GM19328 (cell line): Measurements from ENCODE around the gene TUBB6.

Experiments used
- ATAC-seq: cut with Tn5 transposase; IDR thresholded peaks from one replicate; pipeline ENCODE4 v1.9.1; 2021; ENCODE audit warnings: mild to moderate bottlenecking, moderate library complexity; ENCODE audit not compliant: unreplicated experiment

Gene TUBB6

DNA sequence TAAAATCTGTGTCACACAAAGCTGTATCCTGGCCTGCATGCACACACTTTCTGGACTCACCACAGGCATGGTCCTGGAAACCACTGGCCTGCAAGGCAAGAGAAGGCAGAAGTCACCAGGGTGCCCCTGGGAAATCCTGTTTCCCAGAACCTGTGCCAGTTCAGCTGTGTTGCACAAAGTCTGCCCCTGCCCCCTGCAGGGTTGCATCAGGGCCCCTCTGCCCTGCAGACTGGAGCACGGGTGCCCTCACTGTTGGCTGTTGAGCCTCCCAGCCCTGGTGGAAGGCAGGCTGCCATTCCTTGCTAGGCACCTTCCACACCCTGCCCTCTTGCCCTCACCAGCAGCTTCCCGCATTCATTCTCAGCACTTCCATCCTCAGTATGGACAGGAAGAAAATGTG lies 18.0 kb upstream of the TUBB6 start:
- ATAC-seq = no peak

DNA sequence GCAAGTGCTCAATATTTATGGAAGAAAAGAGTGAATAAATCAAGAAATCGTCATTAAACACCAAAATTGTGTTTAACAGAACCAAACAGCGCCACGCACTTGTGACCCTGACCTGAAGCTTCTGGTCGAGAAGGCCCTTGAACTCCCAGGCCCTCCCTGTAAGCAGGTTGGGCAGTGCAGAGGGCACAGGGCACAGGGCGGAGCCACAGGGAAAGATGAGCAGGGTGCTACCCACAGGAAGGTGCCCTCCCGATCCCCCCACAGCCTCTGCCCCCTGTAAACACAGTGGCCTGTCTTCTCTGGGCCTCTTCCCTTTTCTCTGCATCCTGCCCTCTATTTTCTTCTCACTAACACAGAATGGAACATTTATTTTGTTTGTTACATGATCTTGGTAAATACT lies 16.9 kb upstream of the TUBB6 start:
- ATAC-seq = no peak

DNA sequence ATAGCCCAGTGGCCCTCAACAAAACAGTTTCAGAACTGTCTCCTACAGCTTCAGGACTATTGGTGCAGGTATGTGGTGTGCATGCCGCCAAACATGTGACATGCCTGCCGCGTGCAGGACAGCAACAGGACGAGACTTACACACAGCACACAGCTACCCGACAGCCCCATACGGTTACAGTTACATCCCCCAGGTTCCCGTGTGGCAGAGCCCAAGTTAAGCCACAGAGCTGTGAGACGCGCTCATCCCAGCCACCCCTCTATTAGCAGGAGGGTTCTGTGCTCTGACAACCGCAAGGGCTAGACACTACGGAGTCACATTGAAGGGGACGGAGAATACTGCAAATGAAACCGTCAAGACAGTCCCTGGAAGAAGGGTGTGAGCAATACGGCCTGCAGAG lies 16.4 kb upstream of the TUBB6 start:
- no peak for ATAC-seq

DNA sequence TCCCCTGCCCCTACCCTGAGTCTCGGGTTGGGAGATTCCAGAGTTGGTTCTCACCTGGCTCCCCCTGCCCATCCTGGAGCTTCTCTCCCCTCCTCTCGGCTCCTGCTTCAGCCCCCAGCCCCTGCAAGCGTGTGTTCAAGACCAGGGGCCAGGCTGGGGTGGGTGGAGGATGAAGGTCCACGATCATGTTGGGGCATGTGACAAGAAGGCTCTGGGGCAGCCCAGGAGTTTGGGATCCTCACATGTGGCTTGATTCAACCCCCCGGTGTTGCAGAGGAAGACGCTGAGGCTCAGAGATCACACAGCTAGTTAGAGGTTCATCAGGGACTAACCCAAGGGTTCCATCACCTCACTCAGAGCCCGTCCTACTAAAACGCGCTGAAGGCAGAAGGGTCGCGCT lies 14.2 kb upstream of the TUBB6 start:
- no peak for ATAC-seq

DNA sequence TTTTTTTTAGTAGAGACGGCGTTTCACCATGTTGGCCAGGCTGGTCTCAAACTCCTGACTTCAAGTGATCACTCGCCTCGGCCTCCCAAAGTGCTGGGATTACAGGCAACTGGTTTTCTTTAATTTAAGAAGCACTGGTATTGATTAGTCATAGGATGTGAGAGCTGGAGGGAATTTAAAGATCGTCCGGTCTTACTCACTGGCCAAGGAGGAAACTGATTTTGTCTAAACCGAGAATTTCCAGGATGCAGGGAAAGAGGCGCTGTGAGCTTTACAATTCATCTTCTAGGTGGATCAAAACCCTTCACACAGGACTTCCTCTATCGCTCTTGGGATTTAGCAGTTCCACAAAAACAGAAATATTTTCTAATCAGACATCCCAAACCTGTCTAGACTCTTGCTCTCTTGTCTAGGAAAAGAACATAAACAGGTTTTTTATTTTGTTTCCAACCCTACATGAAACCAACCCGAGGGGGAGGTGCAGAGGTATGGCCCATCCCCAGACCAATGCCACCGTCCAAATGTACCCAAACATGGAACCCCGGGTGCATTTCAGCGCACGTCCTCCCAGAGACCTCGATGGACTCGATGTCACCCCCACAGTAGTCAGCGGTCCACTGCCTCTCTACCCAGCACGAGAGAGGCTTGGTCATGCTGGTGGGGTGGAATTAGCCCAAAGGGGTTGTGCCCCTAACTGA lies 12.5 kb upstream of the TUBB6 start:
- ATAC-seq = no peak

DNA sequence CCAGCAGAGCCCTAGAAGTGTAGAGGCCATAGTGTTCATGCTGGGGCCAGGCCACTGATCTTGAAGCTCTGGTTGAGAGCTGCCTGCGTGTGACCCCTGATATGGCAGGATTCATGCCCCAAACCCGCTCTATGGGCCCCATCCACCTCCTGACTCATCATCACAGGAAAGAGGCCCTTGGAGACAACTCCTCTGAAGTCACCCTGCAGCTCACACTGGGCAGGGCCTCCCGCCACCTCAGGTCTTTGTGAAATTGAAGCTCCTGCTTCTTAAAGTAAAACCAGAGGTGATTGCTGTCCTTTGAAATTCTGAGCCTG lies 12.0 kb upstream of the TUBB6 start:
- no peak for ATAC-seq

DNA sequence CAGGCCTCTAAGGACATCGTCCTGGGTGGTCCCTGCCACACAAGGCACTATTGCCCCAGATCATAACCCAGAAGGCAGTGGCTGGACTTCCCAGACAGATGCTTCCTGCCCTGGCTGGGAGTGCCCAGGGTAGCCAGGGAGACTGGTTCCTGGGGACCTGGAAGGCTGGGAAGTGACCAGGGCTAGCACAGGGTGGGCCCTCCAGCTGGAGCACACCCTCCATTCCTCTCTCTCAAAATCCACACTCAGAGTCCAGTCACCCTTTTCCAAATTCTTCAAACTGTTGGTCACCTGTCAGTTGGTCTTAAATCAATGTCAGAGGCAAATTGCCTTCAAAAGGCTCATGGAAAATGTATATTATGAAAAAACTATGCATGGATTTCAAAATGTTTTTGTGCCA lies 11.6 kb upstream of the TUBB6 start:
- ATAC-seq = no peak

DNA sequence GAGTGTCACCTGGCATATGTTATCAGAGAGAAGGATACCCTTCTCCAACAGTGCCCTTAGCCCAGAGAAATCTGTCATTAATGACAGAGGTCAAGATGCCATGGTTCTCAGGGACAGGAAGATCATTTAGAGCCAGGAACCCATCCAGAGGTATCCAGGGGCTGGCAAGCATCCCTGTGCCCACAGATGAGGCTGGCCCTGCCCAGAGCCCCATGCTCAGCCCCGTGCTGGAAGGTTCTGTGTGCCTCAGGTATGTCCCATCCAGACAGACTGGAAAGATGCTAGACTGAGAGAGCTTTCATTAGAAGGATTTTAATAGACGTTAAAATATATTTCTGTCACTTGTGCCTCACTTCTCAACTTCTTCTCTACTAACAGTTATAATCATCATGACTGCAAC lies 8.2 kb upstream of the TUBB6 start:
- no peak for ATAC-seq

DNA sequence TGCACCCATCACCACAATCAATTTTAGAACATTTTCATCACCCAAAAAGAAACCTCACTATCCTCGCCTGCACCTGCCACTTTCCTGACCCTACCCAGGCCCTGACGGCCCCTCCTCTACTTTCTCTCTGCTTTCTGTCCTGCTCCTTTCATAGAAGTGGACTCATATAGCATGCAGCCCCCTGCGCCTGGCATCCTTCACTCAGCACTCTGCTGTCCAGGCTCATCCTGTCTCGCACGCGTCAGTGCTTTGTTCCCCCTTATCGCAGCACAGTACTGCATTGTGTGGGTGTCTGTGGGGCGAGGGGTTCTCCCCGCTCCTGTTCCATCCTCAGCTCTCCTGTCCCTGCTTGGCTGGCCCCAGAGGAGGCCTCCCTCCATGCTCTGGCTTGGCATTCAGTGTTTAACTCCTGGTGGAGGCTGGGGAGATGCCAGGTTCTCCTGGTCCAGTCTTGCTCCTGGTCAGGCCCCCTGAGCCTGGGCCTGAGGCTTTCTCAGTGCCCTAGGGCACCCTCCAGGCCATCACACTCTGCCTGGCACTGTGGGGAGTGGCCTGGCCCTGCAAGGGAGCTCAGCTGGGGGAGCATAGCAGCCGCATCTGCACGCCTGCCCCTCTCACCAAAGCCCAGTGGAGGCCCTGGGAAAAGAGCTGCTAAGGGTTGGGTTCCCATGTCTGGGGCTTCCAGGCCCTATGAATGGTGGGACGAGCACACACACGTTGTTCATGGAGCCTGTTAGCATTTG lies 6.6 kb upstream of the TUBB6 start:
- ATAC-seq = no peak

DNA sequence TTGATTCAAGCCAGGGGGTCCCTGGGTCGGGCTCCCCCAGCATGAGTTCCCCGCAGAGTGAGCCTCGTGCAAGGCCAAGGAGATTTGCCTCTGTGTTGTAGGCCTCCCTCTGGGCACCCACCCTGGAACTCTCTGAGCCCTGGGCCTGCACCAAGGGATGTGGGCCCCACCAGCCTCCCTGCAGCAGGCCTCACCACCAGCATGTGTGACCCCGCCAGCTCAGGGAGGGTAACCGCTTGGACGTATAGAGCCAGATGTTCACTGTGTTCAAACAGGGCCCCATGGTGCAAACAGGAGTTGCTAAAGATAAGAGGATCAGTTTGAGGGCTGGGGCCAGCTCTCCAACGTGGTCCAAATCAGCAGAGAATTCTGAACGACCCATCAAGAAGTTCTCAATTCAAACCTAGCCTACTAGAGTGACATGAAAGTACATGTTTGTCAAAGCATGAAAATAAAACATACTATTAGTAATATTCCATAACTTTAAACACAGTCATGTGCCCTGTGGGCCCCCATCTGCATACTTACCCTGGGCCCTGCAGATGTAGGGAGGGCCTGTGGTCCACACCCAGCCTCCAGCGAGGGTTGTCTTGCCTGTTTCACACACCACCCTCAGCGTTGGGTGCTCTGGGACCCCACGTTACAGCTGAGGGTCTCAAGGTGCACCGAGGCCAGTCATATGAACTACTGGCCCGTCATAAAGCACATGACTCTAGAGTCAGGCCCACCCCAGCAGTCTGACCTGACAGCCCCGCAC lies 5.5 kb upstream of the TUBB6 start:
- ATAC-seq = no peak

DNA sequence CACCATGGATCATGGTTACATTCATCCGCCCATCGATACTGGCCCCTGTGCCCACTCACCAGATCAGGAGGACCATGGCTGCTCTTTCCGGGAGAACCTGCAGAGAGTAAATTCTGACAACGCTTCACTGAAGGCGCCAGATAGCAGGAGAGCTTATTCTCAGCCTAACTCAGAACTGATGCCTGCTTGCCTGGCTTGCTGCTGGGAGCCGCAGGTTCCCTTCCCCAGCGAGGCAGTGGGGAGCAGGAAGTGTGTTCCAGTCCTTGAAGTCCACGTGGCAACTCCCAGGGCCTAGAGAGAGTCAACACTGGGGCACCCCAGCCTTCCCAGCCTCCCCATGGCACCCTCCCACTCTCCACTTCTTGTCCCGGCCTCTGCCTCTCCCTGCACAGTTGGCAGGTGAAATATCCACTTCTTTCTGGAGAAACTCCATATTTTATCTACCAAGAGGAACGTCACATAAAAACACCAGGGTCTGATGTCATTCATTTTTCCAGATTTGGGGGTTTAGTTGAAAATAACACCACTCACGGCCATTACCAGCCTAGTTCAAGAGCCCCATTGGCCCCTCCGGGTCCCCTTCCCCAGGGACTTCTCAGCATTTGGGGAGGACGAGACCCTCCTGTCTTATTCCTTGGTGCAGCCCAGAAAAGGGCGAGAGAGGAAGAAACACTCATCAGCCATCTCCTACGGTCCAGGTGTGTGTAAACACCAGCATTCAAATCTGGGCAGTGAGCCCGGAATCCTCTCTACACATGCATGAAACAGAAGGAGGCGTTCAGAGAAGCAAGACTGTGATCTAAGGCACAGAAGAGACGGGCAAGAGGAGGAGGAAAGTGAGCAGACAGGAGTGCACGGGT lies 3.5 kb upstream of the TUBB6 start:
- no peak for ATAC-seq

DNA sequence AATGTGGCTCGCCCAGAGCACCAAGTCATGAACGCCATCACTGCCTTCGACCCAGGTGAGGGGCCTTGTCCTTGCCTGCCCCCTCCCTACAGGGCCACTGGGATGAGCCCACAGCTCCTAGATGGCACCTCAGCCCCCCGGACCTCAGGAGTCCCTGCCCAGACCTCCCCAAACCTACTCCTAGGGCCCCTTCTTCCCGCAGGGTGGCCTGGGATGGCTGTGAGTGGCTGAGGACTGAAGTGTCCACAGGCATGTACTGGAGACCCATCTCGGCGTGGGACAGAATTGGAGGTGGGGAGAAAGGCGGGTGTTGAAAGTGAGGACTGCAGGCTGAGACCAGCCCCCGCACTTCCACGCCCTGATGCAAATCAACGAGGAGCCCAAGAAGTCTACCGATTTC lies 2.8 kb upstream of the TUBB6 start:
- ATAC-seq = no peak

DNA sequence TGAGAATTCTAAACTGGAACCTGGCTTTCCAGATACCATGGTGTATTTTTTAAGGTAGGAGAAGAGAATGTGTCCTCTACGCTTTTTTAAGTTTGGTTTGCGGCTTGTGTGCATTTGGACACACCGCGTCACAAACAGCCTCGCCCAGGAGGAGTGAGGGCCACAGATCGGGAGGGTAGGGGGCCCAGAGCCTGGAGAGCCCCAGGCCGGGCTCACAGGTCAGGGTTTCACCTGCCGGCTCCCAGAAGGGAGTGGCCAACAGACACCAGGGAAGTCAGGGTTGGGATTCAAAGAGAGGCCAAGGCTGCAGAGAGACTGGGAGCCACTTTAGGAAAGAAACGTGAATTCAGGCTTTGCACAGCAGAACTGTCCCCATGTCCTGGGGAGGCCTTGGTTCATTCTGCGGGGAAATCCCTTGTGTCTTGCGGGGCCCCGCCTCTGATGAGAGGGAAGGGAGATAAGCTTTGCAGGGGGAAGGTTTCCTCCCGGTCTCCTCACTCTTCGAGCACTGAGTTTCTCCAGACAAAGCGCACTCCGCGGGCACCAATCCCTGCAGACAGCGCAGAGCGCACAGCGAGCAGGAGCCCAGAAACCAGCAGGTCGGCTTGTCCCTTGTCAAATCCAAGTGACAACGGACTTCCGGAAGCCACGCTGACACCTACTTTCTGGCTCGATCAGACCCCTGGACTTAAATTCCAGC lies 2.0 kb upstream of the TUBB6 start:
- ATAC-seq = no peak

DNA sequence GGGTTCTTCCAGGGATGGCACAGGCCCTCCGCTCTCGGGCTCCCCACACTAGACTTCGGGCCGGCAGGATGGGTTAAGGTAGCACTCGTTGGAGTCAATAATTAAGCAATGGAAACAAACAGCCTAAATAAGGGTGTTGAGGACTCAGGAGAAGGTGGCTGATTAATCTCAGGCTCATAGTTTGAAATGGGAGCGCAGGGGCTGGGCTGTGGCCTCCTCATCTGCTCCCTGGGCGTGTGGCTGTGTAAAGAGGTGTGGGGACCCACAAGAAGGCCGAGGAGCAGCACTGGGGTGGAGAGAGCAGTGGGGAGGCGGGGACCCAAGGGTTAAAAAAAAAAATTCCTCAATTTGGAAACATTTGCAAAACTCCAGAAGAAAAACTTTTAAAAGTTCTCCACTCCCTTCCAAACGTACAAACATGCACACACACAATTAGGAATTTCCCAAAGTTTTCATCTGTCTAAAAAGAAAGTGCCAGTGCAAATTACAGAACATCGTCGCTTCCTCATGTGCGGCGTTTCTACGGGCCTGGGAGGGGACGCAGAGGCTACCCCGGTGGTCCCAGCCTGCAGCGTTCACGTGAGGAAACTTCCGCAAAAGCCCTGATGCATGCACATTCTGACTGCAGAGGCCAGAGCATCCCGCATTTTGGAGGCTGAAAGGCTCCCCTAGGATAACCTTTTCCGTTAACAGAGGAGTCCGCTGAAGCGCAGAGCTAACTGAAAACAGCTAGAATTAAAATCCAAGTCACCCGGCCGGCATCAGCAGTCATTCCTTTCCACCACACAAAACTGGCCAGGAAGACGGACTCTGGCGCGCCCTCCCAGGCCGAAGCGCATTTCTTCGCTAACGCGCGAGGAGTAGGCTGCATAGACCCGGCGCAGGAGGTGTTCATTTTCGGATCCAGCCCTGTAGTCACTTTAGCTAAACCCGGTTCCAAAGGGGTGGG lies 1.0 kb upstream of the TUBB6 start:
- ATAC-seq = no peak

DNA sequence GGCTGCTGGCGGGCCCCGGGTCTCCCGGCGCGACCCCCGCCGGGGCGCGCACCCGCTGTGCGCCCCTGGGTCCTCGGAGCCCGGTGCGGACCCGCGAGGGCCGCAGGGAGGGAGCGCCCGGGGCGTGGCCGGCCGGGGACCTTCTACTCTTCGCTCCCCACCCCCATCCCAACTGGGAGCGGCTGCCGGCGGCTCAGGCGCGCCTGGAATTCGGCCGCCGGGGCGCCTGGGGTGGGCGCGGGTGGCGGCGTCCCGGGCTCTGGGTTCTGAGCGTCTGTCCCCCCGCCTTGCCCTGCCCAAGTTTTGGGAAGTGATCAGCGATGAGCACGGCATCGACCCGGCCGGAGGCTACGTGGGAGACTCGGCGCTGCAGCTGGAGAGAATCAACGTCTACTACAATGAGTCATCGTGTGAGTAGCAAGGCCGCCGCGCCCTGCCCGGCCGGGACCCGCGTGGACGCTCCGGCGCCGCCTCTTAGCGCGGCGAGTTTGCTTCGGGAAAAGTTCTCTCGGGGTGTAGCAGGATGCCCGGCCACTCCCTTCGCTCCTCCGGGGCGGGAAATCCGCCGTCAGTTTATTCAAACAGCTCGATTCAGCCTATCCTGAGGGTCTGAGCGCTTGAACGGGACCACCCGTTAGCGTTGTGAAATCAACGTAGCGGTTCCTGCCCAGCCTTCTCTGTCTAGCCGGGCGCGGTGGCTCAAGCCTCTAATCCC lies 502 bp downstream of the TUBB6 start:
- ATAC-seq = no peak

DNA sequence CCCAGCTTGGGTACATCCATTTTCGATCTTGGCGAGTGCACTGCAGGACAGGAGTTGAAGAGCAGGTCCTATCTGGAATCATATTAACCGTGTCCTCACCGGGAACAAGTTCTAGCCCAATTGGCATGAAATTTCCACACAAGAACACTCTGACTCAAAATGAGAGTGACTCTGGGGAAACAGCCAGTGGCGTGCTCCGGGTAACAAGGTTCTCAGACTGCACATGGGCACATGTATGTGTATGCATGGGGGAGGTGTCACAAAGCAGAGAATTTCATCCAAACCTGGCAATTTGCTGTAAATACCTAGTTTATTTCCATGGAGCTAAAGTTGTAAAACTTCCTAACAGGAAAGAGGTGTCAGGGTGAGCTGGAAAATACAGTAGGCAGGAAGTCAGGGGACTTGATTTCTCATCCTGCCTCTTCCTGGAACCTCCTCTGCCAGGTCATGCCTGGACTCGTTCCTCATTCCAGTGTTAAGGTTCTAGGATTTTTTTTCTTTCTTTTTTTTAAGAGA lies 1.7 kb downstream of the TUBB6 start:
- no peak for ATAC-seq

DNA sequence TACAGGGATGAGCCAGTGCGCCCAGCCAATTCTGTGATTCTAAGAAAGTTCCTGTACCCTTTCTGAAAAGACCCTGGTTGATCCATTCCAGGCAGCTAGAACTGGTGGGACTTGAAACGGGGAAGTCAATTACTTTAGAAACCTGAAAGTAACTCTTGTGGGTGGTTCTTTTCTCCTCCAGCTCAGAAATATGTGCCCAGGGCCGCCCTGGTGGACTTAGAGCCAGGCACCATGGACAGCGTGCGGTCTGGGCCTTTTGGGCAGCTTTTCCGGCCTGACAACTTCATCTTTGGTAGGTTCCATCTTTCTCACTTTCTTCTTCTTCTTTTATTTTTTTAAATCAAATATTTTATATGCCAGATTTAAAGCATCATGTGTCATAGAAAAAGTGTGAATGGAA lies 2.7 kb downstream of the TUBB6 start:
- no peak for ATAC-seq

DNA sequence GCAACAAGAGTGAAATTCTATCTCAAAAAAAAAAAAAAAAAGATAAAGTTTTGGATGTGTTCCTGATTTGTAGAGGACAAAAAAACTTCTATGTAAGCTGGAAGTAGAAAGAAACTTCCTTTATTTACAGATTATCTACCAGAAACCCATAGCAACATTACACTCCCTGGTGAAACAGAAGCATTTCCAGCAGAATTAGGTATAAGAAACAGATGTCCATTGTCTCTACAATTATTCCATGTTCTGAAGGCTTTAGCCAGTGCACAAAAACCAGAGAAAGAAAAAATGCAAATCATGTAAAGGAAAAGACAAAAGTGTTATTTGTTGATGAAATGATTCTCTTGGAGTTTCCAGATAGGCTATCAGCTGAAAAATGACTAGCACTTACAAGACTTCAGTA lies 4.9 kb downstream of the TUBB6 start:
- no peak for ATAC-seq
